GM12864 (cell line): ENCODE results near the gene ARHGAP42.

ENCODE experiments used
- DNase-seq: peaks from one replicate; pipeline ENCODE4 v3.0.0-alpha.2; 2011; ENCODE audit warnings: low read depth
- H3K4me3 ChIP-seq: 2 replicates; pipeline ENCODE4 v1.5.1; 2011; ENCODE audit warnings: mild to moderate bottlenecking, low read depth, low read length, control low read depth
- CTCF ChIP-seq: IDR thresholded peaks from 2 replicates; pipeline ENCODE4 v1.5.1; 2011; ENCODE audit warnings: low read depth, mild to moderate bottlenecking, moderate library complexity, low read length, control low read depth, inconsistent platforms; ENCODE audit errors: missing control alignments

Gene ARHGAP42

DNA sequence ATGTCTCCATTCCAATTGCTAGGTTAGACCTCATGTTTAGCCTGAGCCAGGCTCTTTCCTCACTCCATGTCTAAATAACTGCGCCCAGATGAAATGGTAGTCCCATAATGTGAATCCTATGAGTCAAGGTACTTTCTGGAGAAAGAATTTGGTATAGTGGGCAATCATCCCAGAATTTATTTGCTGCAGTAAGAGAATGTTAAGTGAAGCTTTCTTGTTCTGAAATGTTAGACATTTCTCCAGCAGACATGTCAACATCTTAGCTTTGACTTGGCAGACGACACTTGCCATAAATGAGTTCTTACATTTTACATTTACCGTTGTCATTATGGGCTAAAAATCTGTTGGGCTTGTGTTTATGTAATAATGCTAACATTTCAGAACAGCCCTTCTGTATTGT is 277.3 kb downstream of the ARHGAP42 start:
- no peak overlapping the region for H3K4me3 ChIP-seq
- no peak for TF ChIP-seq CTCF
- no peak for DNase-seq

- no peak for TF ChIP-seq CTCF
- DNase-seq = no peak
- no peak overlapping the region for H3K4me3 ChIP-seq
Observed at GRCh38 chr11:100965346-100965745, 278.3 kb downstream of the ARHGAP42 start.

DNA sequence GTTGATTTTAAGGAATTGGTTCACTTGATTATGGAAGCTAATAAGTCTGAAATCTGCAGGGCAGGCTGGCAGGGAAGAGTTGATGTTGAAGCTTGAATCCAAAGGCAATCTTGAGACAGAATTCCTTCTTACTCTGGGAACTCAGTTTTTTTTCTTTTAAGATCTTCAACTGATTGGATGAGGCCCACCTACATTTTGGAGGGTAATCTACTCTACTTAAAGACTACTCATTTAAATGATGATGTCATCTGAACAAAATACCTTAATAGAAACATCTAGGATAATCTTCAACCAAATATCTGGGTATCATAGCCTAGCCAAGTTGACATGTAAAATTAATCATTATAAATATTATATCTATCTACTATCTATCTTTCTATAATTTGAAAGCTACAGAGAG is 279.3 kb downstream of the ARHGAP42 start:
- no peak for TF ChIP-seq CTCF
- DNase-seq = no peak
- H3K4me3 ChIP-seq = no peak overlapping the region

- no peak for TF ChIP-seq CTCF
- no peak overlapping the region for H3K4me3 ChIP-seq
- DNase-seq = no peak
Observed at GRCh38 chr11:100969008-100969407, 281.9 kb downstream of the ARHGAP42 start.

- no peak overlapping the region for H3K4me3 ChIP-seq
- no peak for TF ChIP-seq CTCF
- no peak for DNase-seq
Observed at GRCh38 chr11:100970283-100971164, 283.4 kb downstream of the ARHGAP42 start.

GRCh38 chr11:100972046-100972445 is 285.0 kb downstream of the ARHGAP42 start:
- TF ChIP-seq CTCF = no peak
- no peak overlapping the region for H3K4me3 ChIP-seq
- no peak for DNase-seq

- TF ChIP-seq CTCF = no peak
- no peak overlapping the region for H3K4me3 ChIP-seq
- no peak for DNase-seq
Observed at GRCh38 chr11:100978442-100978841, 291.4 kb downstream of the ARHGAP42 start.
